Epithelial cell of prostate (primary cell): ENCODE measurements around the gene CYTH4.
A peak's percentile ranks its signal among the peaks of the same experiment; 100 is the strongest.
"Not testable (repeated sequence)": the region's sequence is repeated elsewhere in the genome, so short reads cannot be mapped to it uniquely, and the experiment has no call there.

ENCODE experiments used
- DNase-seq: peaks from one replicate; pipeline ENCODE4 v3.0.0-alpha.2; 2011; ENCODE audit warnings: low read depth, low spot score
- H3K27ac ChIP-seq: fragments of 450-650 bp; 2 replicates; pipeline ENCODE4 v1.5.1; 2017; ENCODE audit warnings: mild to moderate bottlenecking

The CYTH4 gene

DNA sequence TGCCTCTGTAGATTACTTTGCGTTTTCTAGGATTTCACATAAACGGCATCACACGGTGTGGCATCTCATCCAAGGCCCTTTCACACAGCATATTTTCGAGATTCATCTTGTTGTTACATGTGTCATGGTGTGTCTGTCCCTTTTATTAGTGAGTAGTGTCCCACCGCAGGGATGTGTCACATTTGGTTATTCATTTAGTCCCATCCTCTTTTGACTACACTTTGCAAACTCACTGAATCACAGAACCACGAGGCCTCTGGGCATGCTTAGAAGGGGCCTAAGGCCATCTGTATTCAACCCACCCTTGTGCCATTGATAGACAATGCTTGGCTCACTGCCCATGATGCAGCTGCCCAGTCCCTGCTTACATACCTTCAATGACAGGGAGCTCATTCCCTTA lies 34.1 kb upstream of the CYTH4 start:
- peak overlapping the region; percentile 47 for H3K27ac ChIP-seq
- DNase-seq, result no peak

DNA sequence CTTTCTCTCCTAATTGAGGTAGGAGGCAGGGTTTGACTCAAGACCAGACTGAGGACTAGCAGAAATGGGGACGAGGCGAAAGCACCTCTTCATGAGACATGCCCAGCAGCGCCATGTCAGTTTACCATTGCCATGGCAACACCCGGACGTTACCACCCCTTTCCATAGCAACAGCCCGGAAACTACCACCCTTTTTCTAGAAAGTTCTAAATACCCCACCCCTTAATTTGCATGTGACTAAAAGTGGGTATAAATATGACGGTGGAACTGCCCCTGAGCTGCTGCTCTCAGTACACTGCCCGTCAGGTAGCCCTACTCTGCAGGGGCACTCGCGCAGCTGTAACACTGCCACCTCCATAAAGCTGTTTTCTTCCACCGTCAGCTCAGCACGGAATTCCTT lies 32.3 kb upstream of the CYTH4 start:
- DNase-seq, result no peak
- H3K27ac ChIP-seq, result no peak overlapping the region

DNA sequence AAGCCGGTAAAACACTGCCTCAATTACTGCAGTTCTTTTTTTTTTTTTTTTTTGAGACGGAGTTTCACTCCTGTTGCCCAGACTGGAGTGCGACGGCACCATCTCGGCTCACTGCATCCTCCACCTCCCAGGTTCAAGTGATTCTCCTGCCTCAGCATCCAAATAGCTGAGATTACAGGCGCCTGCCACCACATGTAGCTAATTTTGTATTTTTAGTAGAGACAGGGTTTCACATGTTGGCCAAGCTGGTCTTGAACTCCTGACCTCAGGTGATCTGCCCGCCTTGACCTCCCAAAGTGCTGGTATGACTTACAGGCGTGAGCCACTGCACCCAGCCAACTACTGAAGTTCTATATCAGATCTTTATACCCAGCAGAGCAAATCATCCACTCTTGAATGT lies 30.5 kb upstream of the CYTH4 start:
- DNase-seq, H3K27ac ChIP-seq: not testable (repeated sequence)

DNA sequence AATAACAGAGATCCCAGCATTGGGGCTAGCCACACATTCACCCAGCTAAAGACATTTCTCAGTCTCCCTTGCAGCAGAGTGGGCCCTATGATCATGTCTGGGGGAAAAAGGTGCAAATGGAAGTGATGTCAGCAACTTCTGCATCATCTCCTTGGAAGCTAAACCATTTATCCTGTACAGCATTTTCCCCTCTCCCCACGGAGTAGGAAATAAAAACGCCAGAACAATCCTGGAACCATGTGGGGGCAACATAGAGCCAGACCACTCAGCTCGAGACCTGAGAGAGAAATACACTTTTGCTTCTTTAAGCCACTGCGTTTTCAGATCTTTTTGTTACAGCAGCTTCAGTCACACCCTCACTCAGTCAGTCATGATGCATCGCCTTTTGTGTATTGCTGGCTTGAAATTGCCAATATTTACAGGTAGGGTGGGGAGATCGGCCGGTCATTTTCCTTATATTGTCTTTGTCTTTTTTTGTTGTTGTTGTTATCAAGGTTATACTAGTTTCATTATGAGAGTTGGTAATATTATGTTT lies 29.1 kb upstream of the CYTH4 start:
- peak overlapping the region; percentile 97 for H3K27ac ChIP-seq
- DNase-seq, result no peak

DNA sequence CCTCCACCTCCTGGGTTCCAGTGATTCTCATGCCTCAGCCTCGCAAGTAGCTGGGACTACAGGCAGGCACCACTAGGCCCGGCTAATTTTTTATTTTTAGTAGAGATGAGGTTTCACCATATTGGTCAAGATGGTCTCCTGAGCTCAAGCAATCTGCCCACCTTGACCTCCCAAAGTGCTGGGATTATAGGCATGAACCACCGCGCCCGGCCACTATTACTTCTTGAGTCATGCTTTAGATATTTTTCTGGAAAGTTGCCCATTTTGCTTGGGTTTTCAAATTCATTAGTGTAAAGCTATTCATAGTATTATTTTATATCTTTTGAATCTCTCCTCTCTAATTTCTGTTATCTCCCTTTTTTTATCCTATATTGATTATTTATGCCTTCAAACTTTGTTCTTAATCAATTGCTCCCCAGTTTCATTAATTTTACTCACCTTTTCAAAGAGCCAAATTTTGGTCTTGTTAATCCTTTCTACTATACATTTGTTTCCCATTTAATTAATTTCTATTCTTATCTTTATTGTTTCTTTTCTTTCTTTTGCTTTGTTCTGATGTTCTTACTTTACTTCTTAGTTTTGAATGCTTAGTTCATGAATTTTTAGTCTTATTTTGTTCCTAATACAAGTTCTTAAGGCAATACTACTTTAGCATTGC lies 28.0 kb upstream of the CYTH4 start:
- peak overlapping the region; percentile 97 for H3K27ac ChIP-seq
- no peak for DNase-seq

DNA sequence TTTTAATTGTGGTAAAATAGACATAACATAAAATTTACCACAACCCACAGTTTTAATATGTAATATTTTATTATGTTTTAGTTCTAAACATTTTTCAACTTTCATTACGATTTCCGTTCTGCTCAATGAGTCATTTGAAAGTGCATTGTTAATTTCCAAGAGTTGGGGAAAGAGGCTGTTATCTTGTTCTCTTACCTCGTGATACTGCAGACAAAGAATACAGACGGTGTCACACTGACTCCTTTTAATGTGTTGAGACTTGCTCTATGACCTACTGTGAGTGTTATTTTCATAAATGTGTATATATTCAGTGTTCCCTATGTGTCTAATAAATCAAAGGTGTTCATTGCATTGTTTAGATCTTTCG lies 27.5 kb upstream of the CYTH4 start:
- DNase-seq, result peak; percentile 70
- peak overlapping the region; percentile 97 for H3K27ac ChIP-seq

GRCh38 chr22:37255558-37256006 lies 26.7 kb upstream of the CYTH4 start:
- no peak for DNase-seq
- peak overlapping the region; percentile 97 for H3K27ac ChIP-seq

- DNase-seq, result no peak
- no peak overlapping the region for H3K27ac ChIP-seq
Observed at GRCh38 chr22:37256075-37256726, 26.1 kb upstream of the CYTH4 start.

- no peak overlapping the region for H3K27ac ChIP-seq
- no peak for DNase-seq
Observed at GRCh38 chr22:37258005-37258752, 24.1 kb upstream of the CYTH4 start.

- no peak overlapping the region for H3K27ac ChIP-seq
- DNase-seq, result no peak
Observed at GRCh38 chr22:37258753-37259401, 23.4 kb upstream of the CYTH4 start.

DNA sequence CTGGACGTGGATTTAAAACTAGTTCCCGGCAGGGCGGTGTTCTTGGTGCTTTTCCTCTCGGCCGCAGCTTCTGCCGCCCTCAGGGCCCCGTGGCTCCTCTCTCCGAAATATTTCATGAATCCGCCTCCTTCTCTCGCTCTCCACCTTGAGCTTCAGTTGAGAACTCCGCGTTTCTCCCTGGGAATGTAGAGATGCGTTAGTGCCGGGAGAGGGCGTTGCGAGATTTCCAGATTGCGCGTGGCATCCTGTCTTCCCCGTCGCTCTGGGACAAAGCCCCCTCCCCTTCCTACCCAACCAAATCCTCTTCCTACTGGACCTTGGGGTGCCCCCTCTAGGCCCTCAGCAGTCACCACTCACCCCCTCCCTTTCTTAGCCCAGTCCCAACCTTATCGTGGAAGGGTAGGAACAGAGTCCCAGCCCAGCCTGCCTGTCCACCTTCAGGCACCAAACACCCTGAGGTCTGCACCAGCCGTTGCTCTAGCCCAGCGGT lies 22.7 kb upstream of the CYTH4 start:
- no peak overlapping the region for H3K27ac ChIP-seq
- no peak for DNase-seq

- DNase-seq, result no peak
- H3K27ac ChIP-seq, result no peak overlapping the region
Observed at GRCh38 chr22:37260155-37260795, 22.0 kb upstream of the CYTH4 start.

DNA sequence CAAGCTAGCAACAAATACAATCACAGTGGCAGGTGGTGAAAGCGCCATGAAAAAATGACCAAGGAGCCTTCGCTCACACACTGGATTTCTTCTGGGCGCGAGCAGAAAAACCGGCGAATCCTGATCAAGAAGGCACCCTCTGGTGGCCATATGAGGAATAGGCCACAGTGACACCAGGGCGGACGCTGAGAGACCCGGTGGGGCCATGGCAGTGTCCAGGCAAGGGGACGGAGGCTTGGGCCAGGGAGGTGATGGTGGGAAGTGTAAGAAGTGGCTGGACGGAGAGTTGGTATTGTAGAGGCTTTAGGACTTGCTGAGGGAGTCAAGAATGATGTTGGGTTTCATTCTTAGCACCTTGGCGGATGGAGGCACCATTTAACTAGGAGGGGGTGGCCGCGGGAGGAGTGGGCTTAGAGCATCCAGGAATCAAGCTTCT lies 21.4 kb upstream of the CYTH4 start:
- no peak for DNase-seq
- H3K27ac ChIP-seq, result no peak overlapping the region

GRCh38 chr22:37262346-37262745 lies 20.0 kb upstream of the CYTH4 start:
- DNase-seq, result no peak
- H3K27ac ChIP-seq, result no peak overlapping the region

DNA sequence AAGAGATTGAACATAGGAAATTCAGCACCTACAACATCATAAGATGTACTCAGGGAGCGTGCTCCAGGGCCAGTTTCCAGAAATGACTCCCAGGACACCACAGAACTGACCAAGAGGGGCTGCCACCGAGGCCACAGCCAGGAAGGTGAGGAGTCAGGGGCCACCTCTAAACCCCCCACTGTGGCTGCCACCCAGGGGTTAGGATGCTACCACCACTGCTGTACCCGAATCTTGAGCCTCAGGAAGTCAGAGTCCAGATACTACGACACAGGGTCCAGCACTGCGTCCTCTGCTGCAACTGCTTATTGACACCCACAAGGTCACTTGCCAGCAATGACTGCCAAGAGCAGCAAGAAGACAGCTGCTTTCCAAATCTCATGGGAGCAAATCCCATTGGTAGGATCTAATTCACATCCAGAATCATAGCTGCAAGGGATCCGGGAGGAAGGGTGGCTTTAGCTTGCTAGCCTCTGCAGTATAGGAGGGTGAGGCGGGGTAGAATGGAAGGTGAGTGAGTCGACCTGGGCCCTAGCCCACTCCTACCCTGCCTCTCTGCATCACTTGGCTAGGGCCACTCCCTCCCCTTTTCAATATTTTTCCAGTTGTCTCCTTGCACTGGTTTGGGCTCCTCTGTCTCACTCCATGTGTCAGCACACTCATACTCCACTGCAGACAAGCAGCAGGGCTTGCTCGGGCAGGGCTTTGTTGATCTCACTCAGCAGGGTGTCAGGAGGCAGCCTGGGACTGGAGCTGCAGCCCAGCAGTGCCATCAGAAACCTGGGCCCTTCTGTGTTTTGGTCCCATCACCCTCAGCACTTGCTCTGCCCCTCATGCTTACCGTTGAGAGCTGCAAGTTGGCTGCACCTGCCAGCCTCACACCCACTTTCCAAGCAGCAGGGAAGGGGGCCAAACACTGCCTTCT lies 18.1 kb upstream of the CYTH4 start:
- no peak for DNase-seq
- H3K27ac ChIP-seq, result no peak overlapping the region

DNA sequence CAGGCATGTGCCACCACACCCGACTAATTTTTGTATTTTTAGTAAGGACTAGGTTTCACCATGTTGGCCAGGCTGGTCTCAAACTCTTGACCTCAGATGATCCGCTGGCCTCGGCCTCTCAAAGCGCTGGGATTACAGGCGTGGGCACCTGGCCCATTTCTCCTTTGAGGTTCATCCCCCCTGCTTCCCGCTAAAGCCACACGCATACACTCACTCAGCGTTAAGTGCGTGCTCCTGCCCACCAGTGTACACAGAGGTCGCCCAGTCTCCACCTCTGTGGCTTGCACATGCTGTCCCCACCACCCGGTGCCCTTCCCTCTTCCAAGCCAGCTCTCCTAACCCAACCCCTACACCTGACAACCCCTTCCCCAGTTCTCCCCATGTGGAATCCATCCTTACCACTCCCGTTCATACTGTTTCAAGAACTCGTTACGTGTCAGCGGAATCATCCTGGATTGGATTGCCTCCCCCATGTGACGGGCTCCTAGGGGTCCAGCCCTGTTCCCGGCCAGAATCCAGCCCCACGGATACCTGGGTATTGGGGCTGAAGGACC lies 15.7 kb upstream of the CYTH4 start:
- H3K27ac ChIP-seq, result no peak overlapping the region
- DNase-seq, result no peak

DNA sequence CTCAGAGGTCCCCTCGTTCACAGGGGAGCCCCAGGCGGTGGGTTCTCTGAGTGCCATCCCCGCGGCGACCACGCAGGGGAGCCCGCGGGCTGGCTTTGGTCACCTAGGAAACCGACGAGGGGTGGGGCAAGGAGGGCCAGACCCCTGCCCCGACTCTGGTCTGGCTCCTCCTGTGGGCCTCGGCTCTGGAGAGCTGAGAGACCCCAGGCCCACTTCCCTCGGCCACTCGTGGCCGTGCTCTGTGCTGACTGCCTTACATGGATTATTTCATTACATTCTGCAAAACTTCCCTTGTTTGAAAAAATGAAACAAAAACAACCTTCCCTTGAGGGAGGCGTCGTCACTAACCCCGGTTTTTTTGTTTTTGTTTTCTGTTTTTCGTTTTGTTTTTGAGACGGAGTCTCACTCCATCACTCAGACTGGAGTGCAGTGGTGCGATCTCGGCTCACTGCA lies 15.1 kb upstream of the CYTH4 start:
- no peak overlapping the region for H3K27ac ChIP-seq
- no peak for DNase-seq

- H3K27ac ChIP-seq, result no peak overlapping the region
Observed at GRCh38 chr22:37267661-37268413, 14.5 kb upstream of the CYTH4 start.

More at GRCh38 chr22:37267661-37268413, 14.5 kb upstream of the CYTH4 start:
- DNase-seq, result no peak
